Pancreas (tissue), 10 donors: Measurements from ENCODE around the gene EPHB4. TPM values are rescaled to one million over a fixed set of nuclear protein-coding genes. Genes with fewer than 3 reads are reported as not detected.

Experiments
- ATAC-seq, 4 donors: fragments of 200-7000 bp; cut with Tn5 transposase; one replicate each; pipeline versions ENCODE4 v1.8.0 to v1.9.1; 2020; ENCODE audit warnings: mild to moderate bottlenecking in 4 of 4, moderate library complexity in 4 of 4
- DNase-seq, 6 donors: peaks; one replicate each; pipeline ENCODE4 v3.0.0-alpha.2; 2020
- FAIRE-seq: peaks from 2 replicates; lab custom pipeline; 2012; peaks lifted over from hg19 to GRCh38; lab: Jason Lieb, UNC
- H3K27ac ChIP-seq, 4 donors: fragments of 200-600 bp; sonication (generic); 1 replicate in 3 of 4; 2 replicates in 1 of 4; pipeline versions ENCODE4 v1.5.0 to v1.8.0; 2020
- H3K27me3 ChIP-seq, 4 donors: fragments of 200-600 bp; one replicate each; pipeline ENCODE4 v1.8.0; 2021
- H3K36me3 ChIP-seq, 3 donors: fragments of 200-600 bp; sonication (generic) in 1 of 3; one replicate each; pipeline versions ENCODE4 v1.5.0 to v1.8.0; 2020 to 2021
- H3K4me1 ChIP-seq, 3 donors: fragments of 200-600 bp; one replicate each; pipeline ENCODE4 v1.8.0; 2021
- H3K4me3 ChIP-seq, 4 donors: fragments of 200-600 bp; sonication (generic) in 2 of 4; one replicate each; pipeline versions ENCODE4 v1.5.0 to v1.8.0; 2020 to 2021
- H3K9me3 ChIP-seq, 4 donors: fragments of 200-600 bp; one replicate each; pipeline ENCODE4 v1.8.0; 2021
- CTCF ChIP-seq, 4 donors: fragments of 200-600 bp; sonication (generic) in 3 of 4; IDR thresholded peaks; one replicate each; pipeline versions ENCODE4 v1.5.0 to v1.8.0; 2021; ENCODE audit warnings: antibody characterized with exemption in 4 of 4
- WGBS, 2 donors: extraction: QIAGEN DNeasy Blood & Tissue Kit; methylation state at CpG; one replicate each; pipeline ENCODE4 v1.1.7; 2013; 5-methylcytosine and 5-hydroxymethylcytosine counted together
- intact Hi-C, 3 donors: fragments of 100-400 bp; cut with DNase I; formaldehyde crosslinking; loops; one replicate each; pipeline versions ENCODE4 v1.11.1 to v1.14.2; 2022
- microRNA-seq, 2 donors: library from miRNA; unstranded; fragments of <30 nt; microRNA quantifications; one replicate each; pipeline versions ENCODE4 to v1.1.0, GENCODE V29; 2019 to 2020
- polyA plus RNA-seq, 2 donors: library from polyadenylated mRNA; stranded (reverse); fragments of 200-250 nt; gene quantifications; one replicate each; pipeline ENCODE4 v1.2.3, GENCODE V29; 2013
- total RNA-seq, 6 donors: library from RNA; stranded (reverse); fragmentation: NEBNext Ultra II Directional in 4 of 6; extraction: Animal tissue kit (Norgen Biotek cat#: 25700) in 4 of 6; gene quantifications; one replicate each; pipeline versions ENCODE4 v1.2.1 to v1.2.4, GENCODE V29; 2021 to 2023
- donor health status: healthy with polysubstance abuse.
- donor health status: DM: no; HTN: no; CAD: no; lungs with moderate emphysema.
- donor health status: DM: no; HTN: no; CAD: no.
- donor health status: control.
- donor health status: control.
- donor health status: Bipolar disorder and iron deficiency.
- donor health status: DM: yes; HTN: yes; CAD: no.
- donor health status: DM: no; HTN: no; CAD: no.
- donor health status: DM: no; HTN: no; CAD: no.
- donor health status: DM: yes; HTN: yes; CAD: no.

Gene EPHB4
- total and polyA plus RNA-seq, 8 donors: 15.8 to 32.9 (median 26.1) TPM

GRCh38 chr7:100759357-100760171 is 67.8 kb downstream of the EPHB4 start:
- Histone ChIP-seq H3K4me1 (no peaks in the 10 kb centered on the region), H3K9me3 (no peaks in the 10 kb centered on the region), H3K36me3 (no peaks in the 10 kb centered on the region), H3K4me3 (no peak overlapping the region), H3K27ac (no peak overlapping the region), H3K27me3 (no peaks in the 10 kb centered on the region)
- FAIRE-seq: no peak
- ATAC-seq: no peak
- intact Hi-C loops: no loop called here
- DNase-seq: no peak
- no peak for TF ChIP-seq CTCF (IDR thresholded peaks at IDR 0.05)
- WGBS, 2 donors: 71 to 73% methylated on average over 17 to 19 of the region's 19 CpGs

GRCh38 chr7:100753750-100754149 is 73.6 kb downstream of the EPHB4 start:
- H3K27ac ChIP-seq: no peak overlapping the region
- H3K9me3 ChIP-seq: no peaks in the 10 kb centered on the region
- no peak for DNase-seq
- no peak for TF ChIP-seq CTCF (IDR thresholded peaks at IDR 0.05)
- H3K4me3 ChIP-seq: no peak overlapping the region
- ATAC-seq: no peak
- WGBS, 2 donors: 78 to 89% methylated on average over 3 of the region's 3 CpGs
- H3K36me3 ChIP-seq: no peaks in the 10 kb centered on the region
- intact Hi-C loops: no loop called here
- H3K27me3 ChIP-seq: peaks cover 0 to 4% (median 0%) of the 10 kb centered on the region in 4 donors
- H3K4me1 ChIP-seq: no peaks in the 10 kb centered on the region
- FAIRE-seq: no peak

- no peak overlapping the region for H3K27ac ChIP-seq
These were observed 74.3 kb downstream of the EPHB4 start for GRCh38 chr7:100752994-100753393.

More at GRCh38 chr7:100752994-100753393, 74.3 kb downstream of the EPHB4 start:
- ATAC-seq (no peak), DNase-seq (no peak), FAIRE-seq (no peak)
- Histone ChIP-seq H3K4me3 (no peak overlapping the region), H3K4me1 (no peaks in the 10 kb centered on the region), H3K36me3 (no peaks in the 10 kb centered on the region), H3K27me3 (peaks cover 0 to 4% (median 0%) of the 10 kb centered on the region in 4 donors), H3K9me3 (no peaks in the 10 kb centered on the region)
- WGBS, 2 donors: 56 to 73% methylated on average over 5 of the region's 5 CpGs
- no peak for TF ChIP-seq CTCF (IDR thresholded peaks at IDR 0.05)
- intact Hi-C loops: no loop called here

Small RNA genes within 50 kb of the gene (microRNA-seq; reads per million reads assigned to microRNA genes)
- gene MIR6875: 0 to 0.39 reads per million in 2 donors

Other genes starting within 250 kb of the EPHB4 start
- gene LRCH4, start 241.4 kb downstream of the EPHB4 start, total RNA-seq: 10 to 100 TPM; 16.4 to 40.7 (median 23.3) TPM
- 100 to 1,000 TPM in 1 of 2 donors, 10 to 100 TPM in 1; 78.5 to 106 TPM for gene LRCH4, start 241.4 kb downstream of the EPHB4 start, polyA plus RNA-seq
- gene FBXO24, start 241.2 kb downstream of the EPHB4 start, total RNA-seq: under 1 TPM; 0.31 to 0.88 (median 0.63) TPM
- 1 to 10 TPM; 1.9 to 2.0 TPM for gene FBXO24, start 241.2 kb downstream of the EPHB4 start, polyA plus RNA-seq
- gene PCOLCE, start 225.2 kb downstream of the EPHB4 start, total RNA-seq: 10 to 100 TPM in 3 of 6 donors, 1 to 10 TPM in 3; 5.7 to 49.7 (median 15.6) TPM
- gene PCOLCE, start 225.2 kb downstream of the EPHB4 start, polyA plus RNA-seq: 10 to 100 TPM; 31.7 to 39.0 TPM
- 10 to 100 TPM in 3 of 6 donors, 1 to 10 TPM in 3; 6.8 to 10.7 (median 9.0) TPM for gene MOSPD3, start 215.0 kb downstream of the EPHB4 start, total RNA-seq
- 10 to 100 TPM; 14.8 to 19.7 TPM for gene MOSPD3, start 215.0 kb downstream of the EPHB4 start, polyA plus RNA-seq
- gene TFR2, start 186.0 kb downstream of the EPHB4 start, total RNA-seq: 1 to 10 TPM in 3 of 6 donors, under 1 TPM in 3; 0.28 to 1.2 (median 0.76) TPM
- 1 to 10 TPM; 1.1 to 1.2 TPM for gene TFR2, start 186.0 kb downstream of the EPHB4 start, polyA plus RNA-seq
- under 1 TPM; 0.23 to 0.98 (median 0.57) TPM for gene ACTL6B, start 171.1 kb downstream of the EPHB4 start, total RNA-seq
- gene ACTL6B, start 171.1 kb downstream of the EPHB4 start, polyA plus RNA-seq: 1 to 10 TPM; 1.7 to 7.7 TPM
- 100 to 1,000 TPM in 5 of 6 donors, 10 to 100 TPM in 1; 84.7 to 118 (median 104) TPM for gene GNB2, start 153.8 kb downstream of the EPHB4 start, total RNA-seq
- 100 to 1,000 TPM in 1 of 2 donors, 10 to 100 TPM in 1; 82.2 to 151 TPM for gene GNB2, start 153.8 kb downstream of the EPHB4 start, polyA plus RNA-seq
- gene GIGYF1, start 133.3 kb downstream of the EPHB4 start, total RNA-seq: 10 to 100 TPM; 19.2 to 33.9 (median 26.9) TPM
- gene GIGYF1, start 133.3 kb downstream of the EPHB4 start, polyA plus RNA-seq: 10 to 100 TPM; 48.8 to 76.2 TPM
- 10 to 100 TPM; 10.5 to 19.2 (median 13.8) TPM for gene POP7, start 121.4 kb downstream of the EPHB4 start, total RNA-seq
- 10 to 100 TPM; 20.5 to 26.1 TPM for gene POP7, start 121.4 kb downstream of the EPHB4 start, polyA plus RNA-seq
- 1 to 10 TPM; 1.6 to 5.5 (median 3.9) TPM for gene EPO, start 107.1 kb downstream of the EPHB4 start, total RNA-seq
- 1 to 10 TPM; 1.8 to 5.9 TPM for gene EPO, start 107.1 kb downstream of the EPHB4 start, polyA plus RNA-seq
- gene ZAN, start 93.9 kb downstream of the EPHB4 start, total RNA-seq: under 1 TPM in 3 of 6 donors, not detected in 3; 0.03 to 0.05 (median 0.03) TPM
- gene ZAN, start 93.9 kb downstream of the EPHB4 start, polyA plus RNA-seq: under 1 TPM; 0.02 to 0.04 TPM
- gene SLC12A9, start 25.2 kb upstream of the EPHB4 start, total RNA-seq: 10 to 100 TPM; 11.9 to 20.8 (median 13.9) TPM
- 10 to 100 TPM; 34.4 to 34.6 TPM for gene SLC12A9, start 25.2 kb upstream of the EPHB4 start, polyA plus RNA-seq
- 10 to 100 TPM; 24.1 to 36.6 (median 33.1) TPM for gene TRIP6, start 39.9 kb upstream of the EPHB4 start, total RNA-seq
- gene TRIP6, start 39.9 kb upstream of the EPHB4 start, polyA plus RNA-seq: 10 to 100 TPM; 41.7 to 57.6 TPM
- gene SRRT, start 47.6 kb upstream of the EPHB4 start, total RNA-seq: 10 to 100 TPM; 39.2 to 83.5 (median 50.0) TPM
- gene SRRT, start 47.6 kb upstream of the EPHB4 start, polyA plus RNA-seq: 100 to 1,000 TPM; 139 to 179 TPM
- gene UFSP1, start 62.2 kb upstream of the EPHB4 start, total RNA-seq: 1 to 10 TPM in 5 of 6 donors, under 1 TPM in 1; 0.83 to 3.2 (median 2.1) TPM
- 1 to 10 TPM; 5.2 to 6.3 TPM for gene UFSP1, start 62.2 kb upstream of the EPHB4 start, polyA plus RNA-seq
- gene ACHE, start 68.4 kb upstream of the EPHB4 start, total RNA-seq: 10 to 100 TPM in 1 of 6 donors, 1 to 10 TPM in 5; 1.2 to 10.9 (median 3.3) TPM
- 1 to 10 TPM; 2.2 to 4.1 TPM for gene ACHE, start 68.4 kb upstream of the EPHB4 start, polyA plus RNA-seq
- 1 to 10 TPM; 1.6 to 8.7 (median 2.2) TPM for gene MUC3A, start 122.0 kb upstream of the EPHB4 start, total RNA-seq
- gene MUC3A, start 122.0 kb upstream of the EPHB4 start, polyA plus RNA-seq: 1 to 10 TPM in 1 of 2 donors, under 1 TPM in 1; 0.53 to 1.2 TPM
- under 1 TPM in 4 of 6 donors, not detected in 2; 0.03 to 0.70 (median 0.41) TPM for gene MUC12, start 142.0 kb upstream of the EPHB4 start, total RNA-seq
- gene MUC12, start 142.0 kb upstream of the EPHB4 start, polyA plus RNA-seq: under 1 TPM; 0.38 to 0.80 TPM
- gene MUC17, start 192.6 kb upstream of the EPHB4 start, total RNA-seq: under 1 TPM in 2 of 6 donors, not detected in 4; under 0.01 to 0.03 TPM
- not detected for gene MUC17, start 192.6 kb upstream of the EPHB4 start, polyA plus RNA-seq